ENCODE measurements around the gene TENT5C.
"Not testable (repeated sequence)": the region's sequence is repeated elsewhere in the genome, so short reads cannot be mapped to it uniquely, and the experiment has no call there.

Gene TENT5C

DNA sequence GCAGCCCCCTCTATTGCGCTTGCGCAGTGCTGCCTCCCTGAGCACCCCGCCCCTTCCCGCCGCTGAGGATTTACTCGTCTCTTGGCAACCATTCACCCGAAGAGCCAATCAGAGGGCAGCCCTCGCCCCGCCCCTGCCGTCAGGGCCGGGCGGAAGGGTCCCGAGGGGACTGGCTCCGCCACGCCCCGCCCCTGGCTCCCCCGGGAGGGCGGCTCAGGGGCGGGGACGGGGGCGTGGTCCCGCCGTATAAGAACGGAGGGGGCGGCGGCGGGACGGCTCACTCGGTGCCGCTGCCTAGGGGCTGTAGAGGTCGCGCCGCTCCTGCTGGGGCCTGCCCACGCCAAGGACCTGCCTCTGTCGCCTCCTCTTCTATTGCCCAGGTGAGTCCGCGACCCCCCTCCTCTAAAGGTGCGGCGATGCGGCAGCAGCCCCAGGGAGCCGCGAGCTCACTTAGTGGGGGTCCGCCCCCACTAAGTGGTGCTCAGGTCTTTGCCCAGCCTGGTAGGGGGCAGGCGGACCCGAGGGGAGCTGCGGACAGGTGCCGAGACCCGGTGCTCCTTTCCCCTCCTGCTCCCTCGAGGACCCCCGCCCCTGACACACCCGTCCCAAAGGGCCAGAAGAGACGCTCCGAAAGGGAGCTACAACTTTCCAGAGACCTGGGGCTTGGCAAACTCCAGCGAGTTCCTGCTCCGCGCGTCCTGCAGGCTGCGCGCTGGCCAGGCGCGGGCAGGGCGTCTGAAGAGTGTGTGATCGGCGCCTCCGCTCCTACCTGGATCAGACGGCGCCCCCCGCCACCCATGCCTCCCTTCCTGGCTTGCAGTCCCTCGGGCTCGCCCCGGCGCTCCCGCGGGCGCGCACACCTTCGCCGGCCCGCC lies at the start of gene TENT5C:
Gene TENT5C, plus strand, starts transcription at position 275 of the 875 bp plus-strand sequence. CDS start 16,821 bp downstream, outside the sequence.
- TF ChIP-seq, protein P1, sequence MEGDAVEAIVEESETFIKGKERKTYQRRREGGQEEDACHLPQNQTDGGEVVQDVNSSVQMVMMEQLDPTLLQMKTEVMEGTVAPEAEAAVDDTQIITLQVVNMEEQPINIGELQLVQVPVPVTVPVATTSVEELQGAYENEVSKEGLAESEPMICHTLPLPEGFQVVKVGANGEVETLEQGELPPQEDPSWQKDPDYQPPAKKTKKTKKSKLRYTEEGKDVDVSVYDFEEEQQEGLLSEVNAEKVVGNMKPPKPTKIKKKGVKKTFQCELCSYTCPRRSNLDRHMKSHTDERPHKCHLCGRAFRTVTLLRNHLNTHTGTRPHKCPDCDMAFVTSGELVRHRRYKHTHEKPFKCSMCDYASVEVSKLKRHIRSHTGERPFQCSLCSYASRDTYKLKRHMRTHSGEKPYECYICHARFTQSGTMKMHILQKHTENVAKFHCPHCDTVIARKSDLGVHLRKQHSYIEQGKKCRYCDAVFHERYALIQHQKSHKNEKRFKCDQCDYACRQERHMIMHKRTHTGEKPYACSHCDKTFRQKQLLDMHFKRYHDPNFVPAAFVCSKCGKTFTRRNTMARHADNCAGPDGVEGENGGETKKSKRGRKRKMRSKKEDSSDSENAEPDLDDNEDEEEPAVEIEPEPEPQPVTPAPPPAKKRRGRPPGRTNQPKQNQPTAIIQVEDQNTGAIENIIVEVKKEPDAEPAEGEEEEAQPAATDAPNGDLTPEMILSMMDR (IDR thresholded peaks at IDR 0.05; ENCODE audit: low read length, missing control alignments), result no peak
- peak within 1 kb of the TSS; percentile 65 for H3K4me3 ChIP-seq (replicated peaks; ENCODE audit: low read depth, low read length)
- peak; percentile 96 for DNase-seq (ENCODE audit: low read depth)

DNA sequence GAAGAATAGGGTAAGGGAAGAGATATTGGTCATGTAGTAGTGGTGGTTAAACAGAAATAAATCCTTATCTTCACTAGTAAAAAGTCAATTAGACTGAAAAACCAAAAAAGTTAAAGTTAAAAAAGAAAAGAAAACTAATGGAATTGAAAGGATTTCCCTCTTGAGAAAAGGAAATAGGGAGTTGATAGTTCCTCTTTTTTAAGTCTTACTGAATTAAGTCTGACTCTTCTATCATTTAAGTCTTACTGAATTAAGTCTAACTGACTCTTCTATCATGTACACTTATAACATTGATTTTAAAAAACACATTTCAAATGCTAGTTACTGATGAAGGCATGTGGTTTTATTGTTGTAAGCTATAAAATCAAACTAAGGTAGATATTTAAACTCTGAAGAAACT lies 49.5 kb upstream of the TENT5C start:
- TF ChIP-seq, protein P1 (IDR thresholded peaks at IDR 0.05; ENCODE audit: low read length, missing control alignments), result no peak
- DNase-seq (ENCODE audit: low read depth), result no peak
- H3K4me3 ChIP-seq (replicated peaks; ENCODE audit: low read depth, low read length), result no peak overlapping the region

DNA sequence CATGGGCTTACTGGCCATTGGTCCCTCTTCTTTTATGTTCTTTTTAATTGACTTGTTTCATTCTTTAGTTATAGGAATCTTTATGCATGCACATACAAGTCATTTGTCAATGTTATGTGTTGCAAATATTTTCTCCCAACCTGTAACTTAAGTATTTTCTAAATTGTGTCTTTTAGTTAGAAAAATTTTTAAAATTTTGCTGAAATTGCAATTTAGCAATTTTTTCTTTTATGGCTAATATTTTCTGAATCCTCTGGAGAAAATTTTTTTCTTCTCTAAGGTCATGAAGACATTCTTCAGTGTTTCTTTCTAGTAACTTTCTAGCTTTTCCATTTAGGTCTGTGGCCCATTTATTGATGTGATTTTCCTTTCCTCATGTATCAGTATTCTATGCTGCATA lies 48.9 kb upstream of the TENT5C start:
- TF ChIP-seq, protein P1 (IDR thresholded peaks at IDR 0.05; ENCODE audit: low read length, missing control alignments), result no peak
- no peak for DNase-seq (ENCODE audit: low read depth)
- H3K4me3 ChIP-seq (replicated peaks; ENCODE audit: low read depth, low read length), result no peak overlapping the region

DNA sequence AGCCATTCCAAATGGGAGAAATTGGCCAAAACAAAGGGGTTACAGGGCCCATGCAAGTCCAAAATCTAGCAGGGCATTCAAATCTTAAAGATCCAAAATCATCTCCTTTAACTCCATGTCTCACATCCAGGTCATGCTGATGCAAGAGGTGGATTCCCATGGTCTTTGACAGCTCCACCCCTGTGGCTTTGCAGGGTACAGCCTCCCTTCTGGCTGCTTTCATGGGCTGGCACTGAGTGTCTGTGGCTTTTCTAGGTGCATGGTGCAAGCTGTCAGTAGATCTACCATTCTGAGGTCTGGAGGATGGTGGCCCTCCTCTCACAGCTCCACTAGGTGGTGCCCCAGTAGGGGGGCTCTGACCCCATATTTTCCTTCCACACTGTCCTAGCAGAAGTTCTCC lies 47.4 kb upstream of the TENT5C start:
- not testable (repeated sequence) for H3K4me3 ChIP-seq (replicated peaks; ENCODE audit: low read depth, low read length); DNase-seq (ENCODE audit: low read depth)

DNA sequence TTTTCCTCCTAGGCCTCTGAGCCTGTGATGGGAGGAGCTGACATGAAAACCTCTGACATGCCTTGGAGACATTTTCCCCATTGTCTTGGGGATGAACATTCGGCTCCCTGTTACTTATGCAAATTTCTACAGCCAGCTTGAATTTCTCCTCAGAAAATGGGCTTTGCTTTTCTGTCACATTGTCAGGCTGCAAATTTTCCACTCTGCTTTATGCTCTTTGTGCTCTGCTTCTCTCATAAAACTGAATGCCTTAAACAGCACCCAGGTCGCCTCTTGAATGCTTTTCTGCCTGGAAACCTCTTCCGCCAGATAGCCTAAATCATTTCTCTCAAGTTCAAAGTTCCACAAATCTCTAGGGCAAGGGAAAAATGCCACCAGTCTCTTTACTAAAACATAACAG lies 46.7 kb upstream of the TENT5C start:
- no peak overlapping the region for H3K4me3 ChIP-seq (replicated peaks; ENCODE audit: low read depth, low read length)
- TF ChIP-seq, protein P1 (IDR thresholded peaks at IDR 0.05; ENCODE audit: low read length, missing control alignments), result no peak
- no peak for DNase-seq (ENCODE audit: low read depth)

DNA sequence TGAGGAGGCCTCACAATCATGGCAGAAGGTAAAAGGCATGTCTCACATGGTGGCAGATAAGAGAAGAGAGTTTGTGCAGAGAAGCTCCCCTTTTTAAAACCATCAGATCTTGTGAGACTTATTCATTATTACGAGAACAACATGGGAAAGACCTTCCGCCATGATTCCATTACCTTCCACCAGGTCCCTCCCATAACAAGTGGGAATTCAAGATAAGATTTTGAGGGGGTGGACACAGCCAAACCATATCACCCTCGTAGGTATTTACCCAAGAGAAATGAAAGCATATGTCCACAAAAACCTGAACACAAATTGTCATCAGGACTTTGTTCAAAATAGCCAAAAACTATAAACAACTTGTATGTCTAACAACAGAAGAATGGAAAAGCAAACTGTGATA lies 45.9 kb upstream of the TENT5C start:
- TF ChIP-seq, protein P1 (IDR thresholded peaks at IDR 0.05; ENCODE audit: low read length, missing control alignments), result no peak
- H3K4me3 ChIP-seq (replicated peaks; ENCODE audit: low read depth, low read length), result no peak overlapping the region
- DNase-seq (ENCODE audit: low read depth), result no peak

DNA sequence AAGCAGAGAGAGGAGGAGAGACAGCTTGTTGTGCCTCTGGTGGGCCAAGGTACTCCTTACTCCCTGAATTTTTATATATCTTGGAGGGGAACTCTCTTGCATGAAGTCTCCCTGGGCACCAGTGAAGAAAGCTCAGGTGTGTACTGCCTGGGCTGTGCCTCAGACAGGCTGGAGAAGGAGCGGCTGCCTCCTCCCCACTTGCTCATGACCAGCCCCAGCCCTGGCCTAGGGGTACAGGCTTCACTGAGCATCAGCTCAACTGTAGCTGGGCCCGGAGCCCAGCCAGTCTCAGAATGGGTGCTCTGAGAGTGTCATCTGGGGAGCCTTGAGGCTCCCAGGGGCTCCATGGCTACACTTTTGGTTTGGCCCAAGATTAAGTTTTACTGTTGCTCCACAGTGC lies 44.8 kb upstream of the TENT5C start:
- TF ChIP-seq, protein P1 (IDR thresholded peaks at IDR 0.05; ENCODE audit: low read length, missing control alignments), result no peak
- no peak overlapping the region for H3K4me3 ChIP-seq (replicated peaks; ENCODE audit: low read depth, low read length)
- DNase-seq (ENCODE audit: low read depth), result no peak

Measured in fibroblast of pulmonary artery (primary cell).